GM10266 (cell line): Measurements from ENCODE around the gene SMIM22.

Experiments
- DNase-seq: peaks from one replicate; pipeline ENCODE4 v3.0.0; 2012; ENCODE audit errors: extremely low spot score
- CTCF ChIP-seq: IDR thresholded peaks from 2 replicates; pipeline ENCODE4 v1.5.1; 2012; ENCODE audit warnings: mild to moderate bottlenecking, low read depth; ENCODE audit not compliant: control insufficient read depth, insufficient read depth; ENCODE audit errors: missing control alignments

Gene SMIM22

GRCh38 chr16:4788910-4789309 is 6.3 kb upstream of the SMIM22 start:
- no peak for DNase-seq
- TF ChIP-seq CTCF, result no peak

- DNase-seq, result no peak
Measured at GRCh38 chr16:4790261-4790660, 4.9 kb upstream of the SMIM22 start.

GRCh38 chr16:4790871-4791270 is 4.3 kb upstream of the SMIM22 start:
- TF ChIP-seq CTCF, result no peak

More at GRCh38 chr16:4790261-4790660, 4.9 kb upstream of the SMIM22 start:
- no peak for TF ChIP-seq CTCF

GRCh38 chr16:4792951-4793513 is 2.1 kb upstream of the SMIM22 start:
- no peak for TF ChIP-seq CTCF
- DNase-seq, result no peak

More at GRCh38 chr16:4790871-4791270, 4.3 kb upstream of the SMIM22 start:
- DNase-seq, result no peak

GRCh38 chr16:4795828-4796572 is 831 bp downstream of the SMIM22 start:
- TF ChIP-seq CTCF, result no peak
- no peak for DNase-seq

- DNase-seq, result no peak
- TF ChIP-seq CTCF, result no peak
Measured at GRCh38 chr16:4796982-4797804, 2.0 kb downstream of the SMIM22 start.

- DNase-seq, result no peak
- no peak for TF ChIP-seq CTCF
Measured at GRCh38 chr16:4797805-4798252, 2.7 kb downstream of the SMIM22 start.
